ENCODE data around the gene MACROD1.

The MACROD1 gene

GRCh38 chr11:64069401-64070313 lies 96.3 kb downstream of the MACROD1 start:
- no peak for DNase-seq

- no peak for DNase-seq
These were observed 97.1 kb downstream of the MACROD1 start for GRCh38 chr11:64068705-64069400.

GRCh38 chr11:64067230-64067993 lies 98.5 kb downstream of the MACROD1 start:
- no peak for DNase-seq

GRCh38 chr11:64065712-64066111 lies 100.2 kb downstream of the MACROD1 start:
- DNase-seq = no peak

GRCh38 chr11:64065141-64065465 lies 100.8 kb downstream of the MACROD1 start:
- DNase-seq = no peak

- DNase-seq = no peak
These were observed 101.4 kb downstream of the MACROD1 start for GRCh38 chr11:64064374-64065140.

- no peak for DNase-seq
These were observed 102.1 kb downstream of the MACROD1 start for GRCh38 chr11:64063777-64064176.

GRCh38 chr11:64062185-64063039 lies 103.5 kb downstream of the MACROD1 start:
- DNase-seq = no peak

GRCh38 chr11:64060861-64061444 lies 105.0 kb downstream of the MACROD1 start:
- DNase-seq = peak; percentile 22

GRCh38 chr11:64060263-64060860 lies 105.6 kb downstream of the MACROD1 start:
- no peak for DNase-seq

GRCh38 chr11:64059339-64060140 lies 106.4 kb downstream of the MACROD1 start:
- DNase-seq = no peak

GRCh38 chr11:64058494-64058893 lies 107.4 kb downstream of the MACROD1 start:
- no peak for DNase-seq

- DNase-seq = no peak
These were observed 108.0 kb downstream of the MACROD1 start for GRCh38 chr11:64057890-64058289.

GRCh38 chr11:64056861-64057260 lies 109.1 kb downstream of the MACROD1 start:
- DNase-seq = no peak

- DNase-seq = no peak
These were observed 109.6 kb downstream of the MACROD1 start for GRCh38 chr11:64056213-64056785.

GRCh38 chr11:64055077-64055476 lies 110.8 kb downstream of the MACROD1 start:
- no peak for DNase-seq

- DNase-seq = no peak
These were observed 112.2 kb downstream of the MACROD1 start for GRCh38 chr11:64053699-64054098.

GRCh38 chr11:64052938-64053622 lies 112.8 kb downstream of the MACROD1 start:
- DNase-seq = no peak

GRCh38 chr11:64052436-64052835 lies 113.5 kb downstream of the MACROD1 start:
- DNase-seq = no peak

All from CD4-positive, alpha-beta T cell treated with Interleukin-4 for 4 hours (primary cell).